ENCODE results near the gene ASB4. TPM values are rescaled to one million over a fixed set of nuclear protein-coding genes. Genes with fewer than 3 reads are reported as not detected.

Gene ASB4
- total and polyA plus RNA-seq, 4 donors = 0.09 to 1.1 (median 0.38) TPM

- 55% methylated on average over 3 of the region's 3 CpGs for WGBS
- TF ChIP-seq MAX (IDR thresholded peaks at IDR 0.05) (no peak), JUND (IDR thresholded peaks at IDR 0.05) (no peak), RXRA (IDR thresholded peaks at IDR 0.05) (no peak), ATF3 (IDR thresholded peaks at IDR 0.05) (no peak), REST (IDR thresholded peaks at IDR 0.05) (no peak), ZBTB33 (IDR thresholded peaks at IDR 0.05) (no peak), SP1 (IDR thresholded peaks at IDR 0.05) (no peak), TAF1 (conservative IDR thresholded peaks at IDR 0.05) (no peak), EGR1 (IDR thresholded peaks at IDR 0.05; ENCODE audit: low read depth in 2 of 2) (no peak), GABPA (IDR thresholded peaks at IDR 0.05 in 1 of 2, conservative IDR thresholded peaks at IDR 0.05 in 1 of 2) (no peak), FOXA2 (IDR thresholded peaks at IDR 0.05) (no peak), NR2F2 (IDR thresholded peaks at IDR 0.05) (no peak), FOXA1 (IDR thresholded peaks at IDR 0.05) (no peak), CTCF (IDR thresholded peaks at IDR 0.05; ENCODE audit: low read depth, low read length, missing input control) (no peak), HNF4A (conservative IDR thresholded peaks at IDR 0.05) (no peak), YY1 (IDR thresholded peaks at IDR 0.05) (no peak), RAD21 (IDR thresholded peaks at IDR 0.05) (no peak), HNF4G (IDR thresholded peaks at IDR 0.05) (no peak)
- H3K27ac ChIP-seq (ENCODE audit: low read depth in 1 of 2, low read length in 2 of 2) = no peak overlapping the region
Observed at GRCh38 chr7:95490231-95490762, 4.6 kb downstream of the ASB4 start.

More at GRCh38 chr7:95490231-95490762, 4.6 kb downstream of the ASB4 start:
- Histone ChIP-seq H3K9me3 (ENCODE audit: control insufficient read depth in 4 of 4, low read length in 3 of 4) (no peaks in the 10 kb centered on the region), H3K36me3 (ENCODE audit: control insufficient read depth in 4 of 4, insufficient read depth in 3 of 4, low read depth in 1 of 4, low read length in 3 of 4) (no peaks in the 10 kb centered on the region), H3K27me3 (ENCODE audit: control insufficient read depth in 4 of 4, insufficient read depth in 4 of 4, low read length in 3 of 4) (no peaks in the 10 kb centered on the region), H3K4me3 (ENCODE audit: low read depth in 1 of 3, low read length in 3 of 3) (no peak overlapping the region), H3K9ac (ENCODE audit: low read depth in 1 of 2, low read length in 2 of 2) (no peak overlapping the region), H3K4me1 (ENCODE audit: control insufficient read depth in 4 of 4, insufficient read depth in 4 of 4, low read length in 3 of 4) (no peaks in the 10 kb centered on the region)
- no peak for DNase-seq (ENCODE audit: low spot score)
